ENCODE results near the gene CLTB.

- TF ChIP-seq, protein P1, sequence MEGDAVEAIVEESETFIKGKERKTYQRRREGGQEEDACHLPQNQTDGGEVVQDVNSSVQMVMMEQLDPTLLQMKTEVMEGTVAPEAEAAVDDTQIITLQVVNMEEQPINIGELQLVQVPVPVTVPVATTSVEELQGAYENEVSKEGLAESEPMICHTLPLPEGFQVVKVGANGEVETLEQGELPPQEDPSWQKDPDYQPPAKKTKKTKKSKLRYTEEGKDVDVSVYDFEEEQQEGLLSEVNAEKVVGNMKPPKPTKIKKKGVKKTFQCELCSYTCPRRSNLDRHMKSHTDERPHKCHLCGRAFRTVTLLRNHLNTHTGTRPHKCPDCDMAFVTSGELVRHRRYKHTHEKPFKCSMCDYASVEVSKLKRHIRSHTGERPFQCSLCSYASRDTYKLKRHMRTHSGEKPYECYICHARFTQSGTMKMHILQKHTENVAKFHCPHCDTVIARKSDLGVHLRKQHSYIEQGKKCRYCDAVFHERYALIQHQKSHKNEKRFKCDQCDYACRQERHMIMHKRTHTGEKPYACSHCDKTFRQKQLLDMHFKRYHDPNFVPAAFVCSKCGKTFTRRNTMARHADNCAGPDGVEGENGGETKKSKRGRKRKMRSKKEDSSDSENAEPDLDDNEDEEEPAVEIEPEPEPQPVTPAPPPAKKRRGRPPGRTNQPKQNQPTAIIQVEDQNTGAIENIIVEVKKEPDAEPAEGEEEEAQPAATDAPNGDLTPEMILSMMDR (conservative IDR thresholded peaks at IDR 0.05; ENCODE audit: low read depth in 2 of 2) = no peak
- TF ChIP-seq, protein P2, sequence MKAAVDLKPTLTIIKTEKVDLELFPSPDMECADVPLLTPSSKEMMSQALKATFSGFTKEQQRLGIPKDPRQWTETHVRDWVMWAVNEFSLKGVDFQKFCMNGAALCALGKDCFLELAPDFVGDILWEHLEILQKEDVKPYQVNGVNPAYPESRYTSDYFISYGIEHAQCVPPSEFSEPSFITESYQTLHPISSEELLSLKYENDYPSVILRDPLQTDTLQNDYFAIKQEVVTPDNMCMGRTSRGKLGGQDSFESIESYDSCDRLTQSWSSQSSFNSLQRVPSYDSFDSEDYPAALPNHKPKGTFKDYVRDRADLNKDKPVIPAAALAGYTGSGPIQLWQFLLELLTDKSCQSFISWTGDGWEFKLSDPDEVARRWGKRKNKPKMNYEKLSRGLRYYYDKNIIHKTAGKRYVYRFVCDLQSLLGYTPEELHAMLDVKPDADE (IDR thresholded peaks at IDR 0.05) = no peak
Observed at GRCh38 chr5:176394096-176394495, 22.2 kb downstream of the CLTB start.
